ENCODE measurements around the gene FRAT2.
"Not testable (repeated sequence)": the region's sequence is repeated elsewhere in the genome, so short reads cannot be mapped to it uniquely, and the experiment has no call there.

The FRAT2 gene

GRCh38 chr10:97321032-97321803 lies 13.3 kb downstream of the FRAT2 start:
- DNase-seq = no peak

DNA sequence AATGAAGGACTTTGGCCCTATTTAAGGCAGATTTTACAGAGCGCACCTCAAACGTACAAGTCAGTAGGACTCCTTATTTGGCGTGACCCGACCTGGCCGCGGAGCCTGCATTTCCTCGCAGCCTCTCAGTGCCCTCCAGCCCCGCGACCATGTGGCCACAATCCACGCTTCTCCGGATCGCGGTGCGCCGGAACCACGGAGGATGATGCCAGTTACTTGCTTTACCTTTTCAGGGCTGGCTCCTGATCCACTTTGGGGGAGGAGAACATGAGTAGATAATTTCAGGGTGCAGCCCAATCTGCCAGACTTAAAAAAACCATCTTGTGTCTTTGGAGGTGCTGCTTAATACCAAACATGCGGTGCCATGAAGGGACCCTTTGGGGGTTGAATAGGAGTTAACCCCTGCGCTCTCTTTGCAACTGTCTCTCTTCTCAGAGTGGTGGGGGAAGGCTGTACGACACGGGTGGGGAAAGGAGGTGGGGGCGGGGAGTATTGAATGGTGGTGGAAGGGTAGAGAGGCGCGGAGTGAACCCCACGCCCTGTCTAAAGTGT lies 14.0 kb downstream of the FRAT2 start:
- DNase-seq = no peak

- no peak for DNase-seq
Measured at GRCh38 chr10:97319671-97320479, 14.7 kb downstream of the FRAT2 start.

- peak; percentile 59 for DNase-seq
Measured at GRCh38 chr10:97318772-97319651, 15.5 kb downstream of the FRAT2 start, which contains the start of gene FRAT1. TSS of gene FRAT1 (plus strand) at chr10:97319271. CDS start at chr10:97319454, 183 bp downstream.

DNA sequence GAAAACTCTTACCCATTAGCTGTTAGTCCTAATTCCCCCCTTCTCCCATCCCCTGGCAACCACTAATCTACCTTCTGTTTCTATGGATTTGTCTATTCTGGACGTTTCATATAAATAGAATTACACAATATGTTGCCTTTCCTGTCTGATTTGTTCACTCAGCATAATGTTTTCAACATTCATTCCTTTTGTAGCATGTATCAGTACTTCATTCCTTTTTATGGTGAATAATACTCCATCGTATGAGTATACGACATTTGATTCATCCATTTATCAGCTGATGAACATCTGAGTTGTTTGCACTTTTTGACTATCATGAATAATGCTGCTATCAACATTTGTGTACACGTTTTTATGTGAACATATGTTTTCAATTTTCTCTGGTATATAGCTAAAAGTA lies 19.9 kb downstream of the FRAT2 start:
- DNase-seq = no peak

- no peak for DNase-seq
Measured at GRCh38 chr10:97312897-97313296, 21.6 kb downstream of the FRAT2 start.

GRCh38 chr10:97311111-97311626 lies 23.4 kb downstream of the FRAT2 start:
- DNase-seq = no peak

GRCh38 chr10:97307866-97308780 lies 26.4 kb downstream of the FRAT2 start:
- DNase-seq = no peak

DNA sequence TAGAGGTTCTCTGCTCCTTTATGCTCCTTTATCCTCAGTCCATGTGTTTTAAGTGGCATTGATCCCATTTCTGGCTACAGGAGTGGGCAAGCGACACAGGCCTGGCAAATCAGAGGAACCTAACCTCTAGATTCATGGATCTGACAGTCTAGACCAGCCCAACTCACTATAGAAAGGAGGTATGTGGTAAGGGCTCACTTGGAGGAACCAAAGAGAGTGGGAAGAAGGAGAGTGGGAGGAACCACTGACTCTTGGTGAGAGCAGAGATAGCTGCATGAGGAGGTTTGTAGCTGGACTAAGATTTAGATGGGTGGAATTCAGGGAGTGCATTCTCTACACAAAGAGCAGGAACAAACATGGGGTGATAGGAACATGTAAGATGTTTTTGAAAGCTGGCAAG lies 27.1 kb downstream of the FRAT2 start:
- no peak for DNase-seq

DNA sequence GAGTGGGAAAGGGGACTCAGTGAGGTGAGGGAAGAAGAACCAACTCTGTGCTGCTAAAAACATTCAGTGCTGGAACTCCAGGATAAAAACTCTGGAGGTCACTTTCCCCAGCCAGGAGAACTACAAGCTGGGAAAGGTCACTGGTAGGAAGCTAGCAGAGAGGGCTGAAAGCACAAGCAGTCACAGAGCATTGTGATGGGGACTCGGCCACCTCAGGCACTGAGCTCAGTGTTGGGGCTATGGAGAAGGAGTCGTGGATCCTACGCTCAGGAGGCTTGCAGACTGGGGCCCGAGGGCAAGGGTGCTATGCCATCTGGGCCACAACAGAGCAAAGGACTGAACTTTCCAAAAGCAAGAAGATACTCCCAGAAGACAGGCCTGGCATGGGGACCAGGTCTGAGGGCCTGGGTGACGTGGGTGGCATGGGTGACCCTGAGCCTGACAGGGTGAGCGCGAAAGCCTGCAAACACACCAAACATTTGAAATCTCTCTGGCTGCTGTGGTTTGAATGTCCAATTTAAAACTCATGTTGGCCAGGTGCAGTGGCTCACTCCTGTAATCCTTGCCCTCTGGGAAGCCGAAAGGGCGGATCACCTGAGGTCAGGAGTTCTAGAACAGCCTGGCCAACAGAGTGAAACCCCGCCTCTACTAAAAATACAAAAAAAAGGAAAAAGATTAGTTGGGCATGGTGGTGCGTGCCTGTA lies 32.3 kb downstream of the FRAT2 start:
- no peak for DNase-seq

- no peak for DNase-seq
Measured at GRCh38 chr10:97300980-97301379, 33.5 kb downstream of the FRAT2 start.

DNA sequence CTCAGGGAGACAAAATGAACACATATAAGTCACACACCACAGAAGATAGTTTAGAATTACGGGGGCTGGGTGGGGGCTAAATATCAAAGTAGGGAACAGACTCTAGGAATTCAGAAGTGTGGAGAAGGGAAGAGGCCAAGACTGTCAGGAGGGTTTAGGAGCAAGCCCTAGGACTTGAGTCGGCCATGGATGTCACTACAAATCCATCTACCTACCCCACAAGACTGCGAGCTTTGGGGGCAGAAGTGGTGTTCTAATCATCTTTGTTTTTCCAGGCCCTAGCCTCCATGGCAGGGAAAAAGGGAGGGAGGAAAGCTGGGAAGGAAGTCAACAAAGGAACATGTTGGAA lies 36.3 kb downstream of the FRAT2 start:
- no peak for DNase-seq

DNA sequence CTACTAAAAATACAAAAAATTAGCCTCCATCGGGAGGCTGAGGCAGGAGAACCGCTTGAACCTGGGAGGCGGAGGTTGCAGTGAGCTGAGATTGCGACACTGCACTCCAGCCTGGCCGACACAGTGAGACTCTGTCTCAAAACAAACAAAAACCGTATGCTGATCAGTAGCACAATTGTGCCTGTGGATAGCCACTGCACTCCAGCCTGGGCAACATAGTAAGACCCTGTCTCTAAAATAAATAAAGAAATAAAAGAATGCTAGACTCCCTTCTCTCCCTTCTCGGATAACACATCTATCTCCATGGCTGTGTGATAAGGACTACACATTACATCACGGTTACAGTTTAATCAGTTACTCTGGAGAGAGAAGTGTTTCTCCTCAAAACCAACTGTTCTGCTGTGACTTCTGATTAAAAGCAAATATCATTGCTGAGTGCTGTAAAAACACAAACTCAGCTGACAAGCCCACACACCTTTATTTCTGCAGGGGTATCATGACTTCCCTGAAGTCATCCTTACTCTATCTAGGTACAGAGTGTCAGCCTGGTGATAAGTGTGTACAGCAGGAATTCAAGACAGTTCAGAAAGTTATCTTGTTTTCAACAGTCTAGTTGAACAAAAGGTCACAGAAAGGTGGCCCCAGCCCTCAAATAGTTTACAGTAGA lies 36.8 kb downstream of the FRAT2 start:
- no peak for DNase-seq

GRCh38 chr10:97292862-97293198 lies 41.7 kb downstream of the FRAT2 start:
- no peak for DNase-seq

DNA sequence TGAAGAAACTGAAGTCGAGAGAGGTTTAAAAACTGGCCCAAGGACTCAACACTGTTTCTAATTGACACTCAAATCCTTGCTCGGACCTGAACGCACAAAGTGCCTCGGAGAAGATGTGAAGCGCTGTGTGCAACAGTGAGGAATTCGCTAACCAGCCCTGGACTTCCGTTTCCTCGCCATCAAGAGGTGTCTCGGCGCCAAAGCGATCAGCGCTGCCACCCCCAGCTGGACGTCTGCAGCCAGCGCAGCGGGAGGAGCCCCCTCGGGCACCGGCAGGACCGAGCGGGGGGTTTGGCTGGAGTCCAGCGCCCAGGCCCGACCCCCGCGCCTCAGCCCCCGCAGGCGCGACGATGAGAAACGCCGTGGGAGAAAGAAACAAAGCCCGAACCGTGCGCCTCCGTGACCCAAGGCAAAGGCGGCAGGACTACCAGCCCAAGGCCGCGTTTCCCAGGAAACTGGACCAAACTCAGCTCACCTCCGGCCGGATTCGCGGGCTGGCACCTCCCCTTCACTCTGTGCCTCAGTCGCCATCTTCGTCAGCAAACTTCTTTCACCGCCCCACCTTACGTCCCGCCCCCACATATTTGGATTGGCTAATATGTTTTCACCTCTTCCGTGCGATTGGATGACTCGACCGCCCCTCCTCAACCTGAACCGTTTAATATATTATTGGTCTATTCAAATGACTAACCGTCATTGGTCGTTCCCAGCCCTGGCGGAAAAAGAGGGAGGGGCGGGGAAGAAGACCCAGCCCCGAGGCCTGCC lies 42.2 kb downstream of the FRAT2 start, which contains the start of gene ARHGAP19:
Gene ARHGAP19 (minus strand): TSS at position 541 of the 765 bp plus-strand sequence. CDS start 10 bp downstream, at position 531.
- DNase-seq = peak; percentile 96

GRCh38 chr10:97291357-97292096 lies 43.0 kb downstream of the FRAT2 start:
- DNase-seq = no peak

DNA sequence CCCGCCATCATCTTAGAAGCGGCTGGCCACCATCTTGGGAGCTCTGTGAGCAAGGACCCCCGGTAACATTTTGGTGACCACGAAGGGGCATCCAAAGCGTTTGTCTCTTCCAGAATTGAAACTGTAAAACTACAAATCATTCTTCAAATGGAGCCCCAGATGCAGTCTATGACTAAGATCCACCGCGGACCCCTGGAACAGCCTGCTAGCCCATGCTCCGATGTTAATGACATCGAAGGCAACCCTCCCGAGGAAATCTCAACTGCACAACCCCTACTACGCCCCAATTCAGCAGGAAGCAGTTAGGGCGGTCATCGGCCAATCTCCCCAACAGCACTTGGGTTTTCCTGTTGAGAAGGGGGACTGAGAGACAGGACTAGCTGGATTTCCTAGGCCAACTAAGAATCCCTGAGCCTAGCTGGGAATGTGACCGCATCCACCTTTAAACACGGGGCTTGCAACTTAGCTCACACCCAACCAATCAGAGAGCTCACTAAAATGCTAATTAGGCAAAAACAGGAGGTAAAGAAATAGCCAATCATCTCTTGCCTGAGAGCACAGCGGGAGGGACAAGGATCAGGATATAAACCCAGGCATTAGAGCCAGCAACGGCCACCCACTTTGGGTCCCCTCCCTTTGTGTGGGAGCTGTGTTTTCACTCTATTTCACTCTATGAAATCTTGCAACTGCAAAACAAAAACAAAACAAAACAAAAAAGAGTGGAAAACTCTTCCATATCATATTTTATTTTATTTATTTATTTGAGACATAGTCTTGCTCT lies 43.8 kb downstream of the FRAT2 start:
- DNase-seq = not testable (repeated sequence)

DNA sequence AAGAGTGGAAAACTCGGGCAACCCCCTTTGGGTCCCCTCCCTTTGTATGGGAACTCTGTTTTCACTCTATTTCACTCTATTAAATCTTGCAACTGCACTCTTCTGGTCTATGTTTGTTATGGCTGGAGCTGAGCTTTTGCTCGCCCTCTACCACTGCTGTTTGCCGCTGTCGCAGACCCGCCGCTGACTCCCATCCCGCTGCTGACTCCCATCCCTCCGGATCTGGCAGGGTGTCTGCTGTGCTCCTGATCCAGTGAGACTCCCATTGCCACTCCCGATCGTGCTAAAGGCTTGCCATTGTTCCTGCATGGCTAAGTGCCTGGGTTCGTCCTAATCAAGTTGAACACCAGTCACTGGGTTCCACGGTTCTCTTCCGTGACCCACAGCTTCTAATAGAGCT lies 44.5 kb downstream of the FRAT2 start:
- DNase-seq = not testable (repeated sequence)
